ENCODE results near the gene CCDC106.

The CCDC106 gene

GRCh38 chr19:55633861-55634260, 14.2 kb upstream of the CCDC106 start:
- peaks cover 28% of the 10 kb centered on the region for H3K79me2 ChIP-seq
- no peak overlapping the region for H3K9ac ChIP-seq
- H3K27me3 ChIP-seq (ENCODE audit: control insufficient read depth, insufficient read depth, low read length) = no peaks in the 10 kb centered on the region
- no peak for TF ChIP-seq CTCF (IDR thresholded peaks at IDR 0.05)
- no peaks in the 10 kb centered on the region for H3K36me3 ChIP-seq (ENCODE audit: control insufficient read depth, insufficient read depth, low read length)
- H3K9me3 ChIP-seq (ENCODE audit: control insufficient read depth, low read length) = no peaks in the 10 kb centered on the region
- H3K4me3 ChIP-seq (ENCODE audit: low read depth, low read length) = no peak overlapping the region
- no peak overlapping the region for H3K4me2 ChIP-seq (ENCODE audit: low read length)
- H3K4me1 ChIP-seq = peaks cover 20% of the 10 kb centered on the region
- peak overlapping the region; percentile 100 for H3K27ac ChIP-seq
- peak overlapping the region; percentile 88 for H2AFZ ChIP-seq

GRCh38 chr19:55635334-55635717, 12.7 kb upstream of the CCDC106 start:
- peaks cover 32% of the 10 kb centered on the region for H3K79me2 ChIP-seq
- no peak for TF ChIP-seq CTCF (IDR thresholded peaks at IDR 0.05)
- H3K4me1 ChIP-seq = peaks cover 34% of the 10 kb centered on the region

GRCh38 chr19:55635856-55636440, 12.1 kb upstream of the CCDC106 start:
- no peaks in the 10 kb centered on the region for H3K27me3 ChIP-seq (ENCODE audit: control insufficient read depth, insufficient read depth, low read length)
- H3K4me1 ChIP-seq = peaks cover 38% of the 10 kb centered on the region
- H3K27ac ChIP-seq = peak overlapping the region; percentile 100
- peaks cover 32% of the 10 kb centered on the region for H3K79me2 ChIP-seq
- H3K9me3 ChIP-seq (ENCODE audit: control insufficient read depth, low read length) = no peaks in the 10 kb centered on the region
- no peaks in the 10 kb centered on the region for H3K36me3 ChIP-seq (ENCODE audit: control insufficient read depth, insufficient read depth, low read length)
- no peak for TF ChIP-seq CTCF (IDR thresholded peaks at IDR 0.05)
- peak overlapping the region; percentile 100 for H3K4me3 ChIP-seq (ENCODE audit: low read depth, low read length)
- no peak overlapping the region for H2AFZ ChIP-seq
- H3K9ac ChIP-seq = peak overlapping the region; percentile 100
- H3K4me2 ChIP-seq (ENCODE audit: low read length) = peak overlapping the region; percentile 89

More at GRCh38 chr19:55635334-55635717, 12.7 kb upstream of the CCDC106 start:
- no peaks in the 10 kb centered on the region for H3K27me3 ChIP-seq (ENCODE audit: control insufficient read depth, insufficient read depth, low read length)
- H2AFZ ChIP-seq = peak overlapping the region; percentile 88
- peak overlapping the region; percentile 100 for H3K9ac ChIP-seq
- no peaks in the 10 kb centered on the region for H3K9me3 ChIP-seq (ENCODE audit: control insufficient read depth, low read length)
- no peaks in the 10 kb centered on the region for H3K36me3 ChIP-seq (ENCODE audit: control insufficient read depth, insufficient read depth, low read length)
- peak overlapping the region; percentile 100 for H3K4me3 ChIP-seq (ENCODE audit: low read depth, low read length)
- peak overlapping the region; percentile 89 for H3K4me2 ChIP-seq (ENCODE audit: low read length)
- H3K27ac ChIP-seq = peak overlapping the region; percentile 100

- no peak overlapping the region for H2AFZ ChIP-seq
- no peaks in the 10 kb centered on the region for H3K9me3 ChIP-seq (ENCODE audit: control insufficient read depth, low read length)
- H3K4me1 ChIP-seq = peaks cover 34% of the 10 kb centered on the region
- peak overlapping the region; percentile 100 for H3K27ac ChIP-seq
- H3K4me2 ChIP-seq (ENCODE audit: low read length) = peak overlapping the region; percentile 89
- no peak overlapping the region for H3K9ac ChIP-seq
- peaks cover 32% of the 10 kb centered on the region for H3K79me2 ChIP-seq
- H3K36me3 ChIP-seq (ENCODE audit: control insufficient read depth, insufficient read depth, low read length) = no peaks in the 10 kb centered on the region
- no peak for TF ChIP-seq CTCF (IDR thresholded peaks at IDR 0.05)
- H3K4me3 ChIP-seq (ENCODE audit: low read depth, low read length) = peak overlapping the region; percentile 100
- H3K27me3 ChIP-seq (ENCODE audit: control insufficient read depth, insufficient read depth, low read length) = no peaks in the 10 kb centered on the region
These were observed 11.3 kb upstream of the CCDC106 start for GRCh38 chr19:55636723-55637122.

- TF ChIP-seq CTCF (IDR thresholded peaks at IDR 0.05) = no peak
- Histone ChIP-seq H3K4me2 (ENCODE audit: low read length) (peak overlapping the region; percentile 32), H3K9me3 (ENCODE audit: control insufficient read depth, low read length) (no peaks in the 10 kb centered on the region), H3K4me3 (ENCODE audit: low read depth, low read length) (no peak overlapping the region), H3K9ac (no peak overlapping the region), H3K27me3 (ENCODE audit: control insufficient read depth, insufficient read depth, low read length) (no peaks in the 10 kb centered on the region), H3K27ac (no peak overlapping the region), H2AFZ (no peak overlapping the region), H3K4me1 (peaks cover 34% of the 10 kb centered on the region), H3K36me3 (ENCODE audit: control insufficient read depth, insufficient read depth, low read length) (no peaks in the 10 kb centered on the region), H3K79me2 (peaks cover 32% of the 10 kb centered on the region)
These were observed 10.5 kb upstream of the CCDC106 start for GRCh38 chr19:55637534-55637933.
